GM12874 (cell line): ENCODE measurements around the gene MYO3B.

Experiments
- CTCF ChIP-seq: IDR thresholded peaks from 2 replicates; pipeline ENCODE4 v1.5.1; 2011; ENCODE audit warnings: low read depth, mild to moderate bottlenecking, control low read depth, low read length, moderate library complexity; ENCODE audit not compliant: insufficient read depth

The MYO3B gene

GRCh38 chr2:170276925-170277629 is 99.1 kb downstream of the MYO3B start:
- TF ChIP-seq CTCF = no peak

GRCh38 chr2:170277951-170278350 is 100.0 kb downstream of the MYO3B start:
- no peak for TF ChIP-seq CTCF

- no peak for TF ChIP-seq CTCF
These were observed 104.9 kb downstream of the MYO3B start for GRCh38 chr2:170282851-170283250.

GRCh38 chr2:170284205-170284604 is 106.3 kb downstream of the MYO3B start:
- TF ChIP-seq CTCF = no peak

- TF ChIP-seq CTCF = no peak
These were observed 110.9 kb downstream of the MYO3B start for GRCh38 chr2:170288859-170289258.

- TF ChIP-seq CTCF = no peak
These were observed 113.5 kb downstream of the MYO3B start for GRCh38 chr2:170291474-170291873.

- TF ChIP-seq CTCF = no peak
These were observed 114.5 kb downstream of the MYO3B start for GRCh38 chr2:170292415-170292814.
